PC-9 (cell line): Measurements from ENCODE around the gene MT1HL1. TPM values are rescaled to one million over a fixed set of nuclear protein-coding genes. Genes with fewer than 3 reads are reported as not detected.

Experiments
- BruUV-seq: library from RNA; stranded (reverse); fragments of 400-500 nt; replicated peaks from 2 replicates; lab custom pipeline; 2021; lab: Mats Ljungman, UMichigan
- CTCF ChIA-PET: fragments of 300-600 bp; sonication (Branson Sonifier 250); formaldehyde crosslinking; loops from one replicate; lab custom pipeline; 2022; ENCODE audit warnings: antibody characterized with exemption; lab: Charles Lee
- POLR2A ChIA-PET: fragments of 300-600 bp; sonication (Branson Sonifier 250); formaldehyde crosslinking; loops from one replicate; lab custom pipeline; 2022; ENCODE audit warnings: antibody characterized with exemption; ENCODE audit not compliant: unreplicated experiment; lab: Charles Lee
- DNase-seq, 2 experiments: peaks; one replicate each; pipeline versions ENCODE4 v3.0.0 to v3.0.0-alpha.2; 2015 to 2022; ENCODE audit warnings: mixed read lengths in 1 of 2
- H2AFZ ChIP-seq: fragments of 200-600 bp; sonication (generic); 2 replicates; pipeline ENCODE4 v1.8.1; 2017; ENCODE audit warnings: antibody characterized with exemption
- H3F3A ChIP-seq: fragments of 200-600 bp; sonication (generic); 2 replicates; pipeline ENCODE4 v1.8.1; 2017; ENCODE audit warnings: antibody characterized with exemption, mild to moderate bottlenecking, low read depth; ENCODE audit not compliant: insufficient read depth
- H3K27ac ChIP-seq: fragments of 200-600 bp; sonication (generic); 2 replicates; pipeline ENCODE4 v1.6.1; 2016; ENCODE audit warnings: mixed run types
- H3K27me3 ChIP-seq: fragments of 200-600 bp; sonication (generic); 2 replicates; pipeline ENCODE4 v1.6.1; 2016; ENCODE audit warnings: low read depth, mixed run types; ENCODE audit not compliant: insufficient read depth
- H3K36me3 ChIP-seq: fragments of 200-600 bp; sonication (generic); 2 replicates; pipeline ENCODE4 v1.6.1; 2016; ENCODE audit warnings: low read depth, mixed run types
- H3K4me1 ChIP-seq: fragments of 200-600 bp; sonication (generic); replicated peaks from 2 replicates; pipeline ENCODE4 v1.6.1; 2016; ENCODE audit warnings: mixed run types; ENCODE audit not compliant: insufficient read depth
- H3K4me2 ChIP-seq: fragments of 200-600 bp; sonication (generic); 2 replicates; pipeline ENCODE4 v1.6.1; 2017; ENCODE audit warnings: mixed run types
- H3K4me3 ChIP-seq: fragments of 200-600 bp; sonication (generic); 2 replicates; pipeline ENCODE4 v1.6.1; 2016; ENCODE audit warnings: mixed run types
- H3K79me2 ChIP-seq: fragments of 200-600 bp; sonication (generic); 2 replicates; pipeline ENCODE4 v1.6.1; 2017; ENCODE audit warnings: low read depth, mixed run types
- H3K9me2 ChIP-seq: fragments of 200-600 bp; sonication (generic); 2 replicates; pipeline ENCODE4 v1.8.1; 2017; ENCODE audit warnings: mild to moderate bottlenecking; ENCODE audit not compliant: insufficient read depth
- H3K9me3 ChIP-seq: fragments of 200-600 bp; sonication (generic); 2 replicates; pipeline ENCODE4 v1.8.1; 2016; ENCODE audit warnings: low read depth; ENCODE audit not compliant: insufficient read depth
- H4K20me1 ChIP-seq: fragments of 200-600 bp; sonication (generic); 2 replicates; pipeline ENCODE4 v1.8.1; 2017; ENCODE audit not compliant: insufficient read depth
- EZH2 ChIP-seq: fragments of 200-600 bp; sonication (generic); IDR thresholded peaks from 2 replicates; pipeline ENCODE4 v1.8.0; 2017; ENCODE audit warnings: antibody characterized with exemption, low read depth
- intact Hi-C: fragments of 100-400 bp; cut with micrococcal nuclease; formaldehyde crosslinking; loops from one replicate; pipeline ENCODE4 v1.10.0; 2022; ENCODE audit not compliant: unreplicated experiment
- total RNA-seq: library from RNA; stranded (reverse); gene quantifications from 2 replicates; pipeline ENCODE4 v1.2.3, GENCODE V29; 2021
- TF ChIP-seq, protein P1 (sequence below): fragments of 200-600 bp; sonication (generic); conservative IDR thresholded peaks from 2 replicates; pipeline ENCODE4 v1.6.1; 2017; ENCODE audit warnings: mixed run types, antibody characterized with exemption, mild to moderate bottlenecking, moderate library complexity

The MT1HL1 gene
- total RNA-seq, 1 experiment from 2014 or later = not detected

DNA sequence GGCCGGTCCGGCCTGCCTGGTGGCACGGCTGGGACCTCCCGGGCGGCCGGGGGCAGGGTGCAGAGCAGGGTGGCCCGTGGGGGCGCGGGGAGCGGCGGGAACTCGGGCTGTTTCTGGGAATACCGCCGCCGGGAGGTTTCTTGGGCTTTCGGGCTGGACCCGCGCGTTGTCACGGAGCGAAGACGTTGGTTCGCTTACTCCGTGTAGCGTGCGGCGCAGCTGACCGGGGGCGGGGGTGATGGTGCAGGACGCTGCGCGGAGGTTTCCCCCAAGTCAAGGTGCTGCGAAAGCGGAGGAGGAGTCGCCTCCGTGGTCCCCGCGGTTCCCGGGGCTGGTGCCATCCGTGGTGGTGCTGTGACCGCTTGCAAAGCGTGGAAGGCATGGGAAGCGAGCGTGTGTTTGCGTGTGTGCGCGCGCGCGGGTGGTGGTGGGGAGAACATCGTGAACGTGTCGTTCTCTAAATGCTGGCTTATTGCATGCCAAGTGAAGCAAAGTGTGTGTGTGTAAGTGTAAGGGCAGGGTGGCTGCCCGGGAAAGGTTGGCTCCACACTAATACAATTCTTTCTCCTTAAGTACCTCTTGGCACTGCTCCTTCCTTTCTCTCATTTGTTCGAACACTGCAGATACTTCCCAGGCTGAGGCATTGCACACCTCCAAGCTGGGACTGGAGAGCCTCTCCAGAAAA lies 38.8 kb upstream of the MT1HL1 start:
- intact Hi-C loops = no loop called here
- Histone ChIP-seq H4K20me1 (no peaks in the 10 kb centered on the region), H2AFZ (no peak overlapping the region), H3K27me3 (peaks cover 40% of the 10 kb centered on the region), H3K9me3 (no peaks in the 10 kb centered on the region), H3K36me3 (no peaks in the 10 kb centered on the region), H3K4me1 (no peaks in the 10 kb centered on the region), H3K27ac (no peak overlapping the region), H3K79me2 (no peaks in the 10 kb centered on the region), H3K9me2 (no peaks in the 10 kb centered on the region), H3K4me2 (no peak overlapping the region), H3K4me3 (no peak overlapping the region), H3F3A (no peaks in the 10 kb centered on the region)
- BruUV-seq = no TSS peak
- ChIA-PET CTCF (no interaction called here), POLR2A (no interaction called here)
- DNase-seq = no peak
- no peak for TF ChIP-seq EZH2
- TF ChIP-seq, protein P1, sequence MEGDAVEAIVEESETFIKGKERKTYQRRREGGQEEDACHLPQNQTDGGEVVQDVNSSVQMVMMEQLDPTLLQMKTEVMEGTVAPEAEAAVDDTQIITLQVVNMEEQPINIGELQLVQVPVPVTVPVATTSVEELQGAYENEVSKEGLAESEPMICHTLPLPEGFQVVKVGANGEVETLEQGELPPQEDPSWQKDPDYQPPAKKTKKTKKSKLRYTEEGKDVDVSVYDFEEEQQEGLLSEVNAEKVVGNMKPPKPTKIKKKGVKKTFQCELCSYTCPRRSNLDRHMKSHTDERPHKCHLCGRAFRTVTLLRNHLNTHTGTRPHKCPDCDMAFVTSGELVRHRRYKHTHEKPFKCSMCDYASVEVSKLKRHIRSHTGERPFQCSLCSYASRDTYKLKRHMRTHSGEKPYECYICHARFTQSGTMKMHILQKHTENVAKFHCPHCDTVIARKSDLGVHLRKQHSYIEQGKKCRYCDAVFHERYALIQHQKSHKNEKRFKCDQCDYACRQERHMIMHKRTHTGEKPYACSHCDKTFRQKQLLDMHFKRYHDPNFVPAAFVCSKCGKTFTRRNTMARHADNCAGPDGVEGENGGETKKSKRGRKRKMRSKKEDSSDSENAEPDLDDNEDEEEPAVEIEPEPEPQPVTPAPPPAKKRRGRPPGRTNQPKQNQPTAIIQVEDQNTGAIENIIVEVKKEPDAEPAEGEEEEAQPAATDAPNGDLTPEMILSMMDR = no peak

DNA sequence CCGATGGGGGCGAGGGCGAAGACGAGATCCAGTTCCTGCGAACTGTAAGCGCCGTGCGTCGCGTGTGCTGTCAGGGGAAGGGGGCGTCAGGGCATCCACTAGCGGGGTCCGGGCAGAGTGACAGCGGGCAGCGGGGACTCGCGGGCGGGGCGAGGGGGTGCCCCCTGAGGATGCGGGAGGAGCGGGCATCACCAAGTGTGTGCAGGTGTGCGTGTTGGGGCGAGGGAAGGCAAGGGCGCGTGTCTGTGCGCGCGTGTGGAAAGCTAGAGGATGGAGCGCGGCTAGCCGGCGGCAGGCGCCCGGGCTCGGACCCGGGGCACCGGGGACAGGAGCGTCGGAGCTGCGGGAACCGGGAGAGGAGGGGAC lies 38.3 kb upstream of the MT1HL1 start:
- BruUV-seq = no TSS peak
- ChIA-PET POLR2A (no interaction called here), CTCF (no interaction called here)
- Histone ChIP-seq H3F3A (no peaks in the 10 kb centered on the region), H3K79me2 (no peaks in the 10 kb centered on the region), H3K4me1 (no peaks in the 10 kb centered on the region), H3K4me2 (no peak overlapping the region), H3K36me3 (no peaks in the 10 kb centered on the region), H3K27me3 (peaks cover 37% of the 10 kb centered on the region), H3K27ac (no peak overlapping the region), H3K9me3 (no peaks in the 10 kb centered on the region), H4K20me1 (no peaks in the 10 kb centered on the region), H3K4me3 (no peak overlapping the region), H2AFZ (no peak overlapping the region), H3K9me2 (no peaks in the 10 kb centered on the region)
- TF ChIP-seq, protein P1 = no peak
- intact Hi-C loops = no loop called here
- no peak for DNase-seq

DNA sequence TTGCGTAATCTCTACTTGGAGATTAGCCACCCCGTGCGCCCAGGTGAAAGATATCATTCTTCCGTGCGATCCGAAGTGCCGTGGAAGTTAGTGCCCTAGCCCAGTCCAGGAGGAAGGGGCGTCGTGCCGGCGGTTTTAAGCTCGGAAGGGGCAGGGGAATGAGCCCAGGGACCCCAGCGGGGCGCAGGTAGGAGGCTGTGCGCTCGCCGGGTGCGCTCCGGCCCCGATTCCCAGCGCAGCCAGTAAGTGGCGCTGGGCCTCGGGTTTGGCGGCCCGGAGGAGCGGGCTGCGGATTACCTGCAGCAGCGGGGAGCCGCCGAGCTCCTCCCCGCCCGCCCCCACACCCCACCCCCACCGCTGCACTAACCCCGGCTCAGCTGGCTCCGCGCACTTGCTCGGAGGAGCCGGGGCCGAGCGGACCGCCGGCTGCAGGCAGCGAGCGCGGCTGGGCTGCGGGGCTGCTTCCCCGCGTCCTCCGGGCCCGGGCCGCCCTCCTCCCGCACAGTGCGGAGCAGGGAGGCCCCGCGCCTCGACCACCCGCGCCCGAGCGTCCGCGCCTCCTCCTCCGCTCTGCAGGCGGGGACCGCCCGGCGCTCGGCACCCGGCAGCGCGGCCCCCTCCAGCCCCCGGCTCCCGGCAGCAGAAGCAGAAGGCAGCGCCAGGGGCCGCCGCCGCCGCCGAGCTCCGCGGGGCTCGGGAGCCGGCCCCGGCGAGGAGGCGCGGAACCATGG lies 37.7 kb upstream of the MT1HL1 start, which contains the start of gene RYR2:
TSS of gene RYR2 (plus strand) at position 390 of the 731 bp plus-strand sequence. CDS start at position 728, 338 bp downstream.
- Histone ChIP-seq H3F3A (no peaks in the 10 kb centered on the region), H3K27ac (no peak within 1 kb of the TSS), H3K4me1 (no peaks in the 10 kb centered on the region), H2AFZ (no peak within 1 kb of the TSS), H3K79me2 (no peaks in the 10 kb centered on the region), H3K9me3 (no peaks in the 10 kb centered on the region), H3K27me3 (peaks cover 32% of the 10 kb centered on the region), H3K9me2 (no peaks in the 10 kb centered on the region), H3K4me3 (no peak within 1 kb of the TSS), H4K20me1 (no peaks in the 10 kb centered on the region), H3K36me3 (no peaks in the 10 kb centered on the region), H3K4me2 (no peak within 1 kb of the TSS)
- CTCF ChIA-PET = no interaction called here
- no peak for DNase-seq
- intact Hi-C loops = no loop called here
- POLR2A ChIA-PET = no interaction called here
- no TSS peak for BruUV-seq
- TF ChIP-seq, protein P1 = no peak
- no peak for TF ChIP-seq EZH2
